Left cardiac atrium (tissue), 2 donors: ENCODE results near the gene WFS1. TPM values are rescaled to one million over a fixed set of nuclear protein-coding genes. Genes with fewer than 3 reads are reported as not detected.

ENCODE experiments used
- total RNA-seq, 2 donors: library from RNA; stranded (reverse); fragmentation: NEBNext Ultra II Directional; extraction: Animal tissue kit (Norgen Biotek cat#: 25700); gene quantifications; one replicate each; pipeline ENCODE4 v1.2.1, GENCODE V29; 2021
- donor health status: DM: no; HTN: yes; CAD: no; lungs with severe emphysema.
- donor health status: DM: yes; HTN: yes; CAD: no.

The WFS1 gene
- total RNA-seq, 2 donors from 2014 or later, result 66.0 to 68.0 TPM

Other genes with a start within 250 kb of the WFS1 start
- gene JAKMIP1, start 69.3 kb upstream of the WFS1 start, total RNA-seq, result under 1 TPM; 0.10 to 0.21 TPM
- 1 to 10 TPM; 4.8 to 5.2 TPM for gene PPP2R2C, start 202.8 kb downstream of the WFS1 start, total RNA-seq